Upper lobe of right lung (tissue), 1 donor: ENCODE data around the gene CS. TPM values are rescaled to one million over a fixed set of nuclear protein-coding genes. Genes with fewer than 3 reads are reported as not detected.
"Not testable (repeated sequence)": the region's sequence is repeated elsewhere in the genome, so short reads cannot be mapped to it uniquely, and the experiment has no call there.

Experiments used
- ATAC-seq: fragments of 200-7000 bp; cut with Tn5 transposase; one replicate; pipeline ENCODE4 v1.9.1; 2020; ENCODE audit warnings: mild to moderate bottlenecking, moderate library complexity
- DNase-seq: peaks from one replicate; pipeline ENCODE4 v3.0.0-alpha.2; 2020
- H3K27ac ChIP-seq: fragments of 200-600 bp; one replicate; pipeline ENCODE4 v1.8.0; 2022
- H3K27me3 ChIP-seq: fragments of 200-600 bp; one replicate; pipeline ENCODE4 v1.8.0; 2022; ENCODE audit warnings: mild to moderate bottlenecking
- H3K36me3 ChIP-seq: fragments of 200-600 bp; one replicate; pipeline ENCODE4 v1.8.0; 2022
- H3K4me1 ChIP-seq: fragments of 200-600 bp; one replicate; pipeline ENCODE4 v1.8.0; 2022
- H3K4me3 ChIP-seq: fragments of 200-600 bp; one replicate; pipeline ENCODE4 v1.8.0; 2022; ENCODE audit warnings: mild to moderate bottlenecking
- H3K9me3 ChIP-seq: fragments of 200-600 bp; one replicate; pipeline ENCODE4 v1.8.0; 2022
- intact Hi-C: fragments of 100-400 bp; cut with DNase I; formaldehyde crosslinking; loops from one replicate; pipeline ENCODE4 v1.11.0; 2022
- total RNA-seq: library from RNA; stranded (reverse); fragmentation: NEBNext Ultra II Directional; extraction: Animal tissue kit (Norgen Biotek cat#: 25700); gene quantifications from one replicate; pipeline ENCODE4 v1.2.1, GENCODE V29; 2021
- TF ChIP-seq, protein P1 (sequence below): fragments of 200-600 bp; IDR thresholded peaks from one replicate; pipeline ENCODE4 v1.8.0; 2022; ENCODE audit warnings: antibody characterized with exemption
- donor health status: DM: no; HTN: yes; CAD: no; lungs with severe emphysema.

The CS gene
- total RNA-seq, 1 donor from 2014 or later = 159 TPM

DNA sequence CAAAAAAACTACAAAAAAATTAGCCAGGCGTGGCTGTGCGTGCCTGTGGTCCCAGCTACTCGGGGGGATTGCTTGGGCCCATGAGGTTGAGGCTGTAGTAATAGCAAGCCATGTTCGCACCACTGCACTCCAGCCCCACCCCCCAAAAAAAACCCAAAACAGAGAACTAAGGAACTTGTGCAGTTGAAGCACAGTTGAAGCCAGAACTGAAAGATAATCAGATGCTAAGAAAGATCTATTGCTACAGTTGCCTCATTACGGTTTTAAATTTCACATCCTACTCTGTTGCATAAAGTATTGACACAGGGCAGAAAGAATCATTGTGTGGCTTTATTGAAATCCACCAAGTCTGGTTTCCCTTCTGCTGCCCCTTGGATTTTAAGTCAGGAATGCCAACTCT, 3.8 kb downstream of the CS start:
- peaks cover 44% of the 10 kb centered on the region for H3K4me1 ChIP-seq
- no peak overlapping the region for H3K27ac ChIP-seq
- DNase-seq (peak; percentile 23), ATAC-seq (no peak)
- no peaks in the 10 kb centered on the region for H3K27me3 ChIP-seq
- no peak overlapping the region for H3K4me3 ChIP-seq
- H3K9me3 ChIP-seq = no peaks in the 10 kb centered on the region
- intact Hi-C loops = no loop called here
- TF ChIP-seq, protein P1, sequence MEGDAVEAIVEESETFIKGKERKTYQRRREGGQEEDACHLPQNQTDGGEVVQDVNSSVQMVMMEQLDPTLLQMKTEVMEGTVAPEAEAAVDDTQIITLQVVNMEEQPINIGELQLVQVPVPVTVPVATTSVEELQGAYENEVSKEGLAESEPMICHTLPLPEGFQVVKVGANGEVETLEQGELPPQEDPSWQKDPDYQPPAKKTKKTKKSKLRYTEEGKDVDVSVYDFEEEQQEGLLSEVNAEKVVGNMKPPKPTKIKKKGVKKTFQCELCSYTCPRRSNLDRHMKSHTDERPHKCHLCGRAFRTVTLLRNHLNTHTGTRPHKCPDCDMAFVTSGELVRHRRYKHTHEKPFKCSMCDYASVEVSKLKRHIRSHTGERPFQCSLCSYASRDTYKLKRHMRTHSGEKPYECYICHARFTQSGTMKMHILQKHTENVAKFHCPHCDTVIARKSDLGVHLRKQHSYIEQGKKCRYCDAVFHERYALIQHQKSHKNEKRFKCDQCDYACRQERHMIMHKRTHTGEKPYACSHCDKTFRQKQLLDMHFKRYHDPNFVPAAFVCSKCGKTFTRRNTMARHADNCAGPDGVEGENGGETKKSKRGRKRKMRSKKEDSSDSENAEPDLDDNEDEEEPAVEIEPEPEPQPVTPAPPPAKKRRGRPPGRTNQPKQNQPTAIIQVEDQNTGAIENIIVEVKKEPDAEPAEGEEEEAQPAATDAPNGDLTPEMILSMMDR = no peak
- H3K36me3 ChIP-seq = peaks cover 28% of the 10 kb centered on the region

DNA sequence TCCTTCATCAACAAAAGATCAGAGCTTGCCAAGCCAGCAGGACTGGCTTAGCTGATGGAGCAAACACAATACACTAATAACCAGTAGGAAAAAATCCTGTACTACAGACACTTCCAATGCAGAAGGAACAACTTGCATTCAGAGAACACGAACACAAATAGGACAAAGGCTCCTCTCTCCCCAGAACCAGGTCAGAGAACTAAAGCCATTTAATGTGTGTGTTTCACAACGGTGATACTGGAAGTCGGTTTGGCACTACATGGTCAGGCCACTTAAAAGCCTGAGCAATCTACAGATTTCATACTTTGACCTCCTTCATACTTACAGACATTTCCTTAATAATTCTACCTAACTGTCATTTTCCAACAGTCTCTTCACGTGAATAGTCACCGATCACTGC, 6.3 kb downstream of the CS start:
- peaks cover 38% of the 10 kb centered on the region for H3K4me1 ChIP-seq
- H3K27me3 ChIP-seq = no peaks in the 10 kb centered on the region
- no peak overlapping the region for H3K27ac ChIP-seq
- TF ChIP-seq, protein P1 = no peak
- DNase-seq (no peak), ATAC-seq (no peak)
- no peaks in the 10 kb centered on the region for H3K9me3 ChIP-seq
- H3K4me3 ChIP-seq = no peak overlapping the region
- H3K36me3 ChIP-seq = peaks cover 42% of the 10 kb centered on the region
- intact Hi-C loops = no loop called here

DNA sequence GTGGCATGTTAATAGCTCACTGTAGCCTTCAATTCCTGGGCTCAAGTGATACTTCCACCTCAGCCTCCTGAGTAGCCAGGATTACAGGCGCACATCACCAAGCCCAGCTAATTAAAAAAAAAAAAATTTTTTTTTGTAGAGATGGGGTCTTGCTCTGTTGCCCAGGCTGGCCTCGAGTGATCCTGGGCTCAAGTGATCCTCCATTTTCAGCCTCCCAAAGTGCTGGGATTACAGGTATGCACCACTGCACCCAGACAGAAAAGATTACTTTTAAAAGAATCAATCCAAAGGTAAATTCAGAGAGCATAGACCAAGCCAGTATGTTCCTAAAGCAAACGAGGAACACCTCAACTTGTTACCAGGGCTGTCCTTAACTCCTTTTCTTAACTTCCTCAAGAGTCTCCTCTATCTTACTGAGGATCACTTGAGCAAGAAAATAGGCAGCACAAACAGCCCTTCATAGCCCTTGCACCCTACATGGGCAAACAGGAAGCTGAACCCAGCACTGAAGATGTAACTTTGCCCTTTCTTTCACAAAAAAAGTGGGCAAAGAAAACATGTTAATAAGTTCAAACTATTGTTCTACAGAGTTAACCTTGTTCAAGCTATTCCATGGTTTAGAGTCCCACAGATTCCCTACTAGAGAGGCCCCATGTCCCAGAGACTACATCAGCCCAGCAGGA, 11.3 kb downstream of the CS start:
- no peaks in the 10 kb centered on the region for H3K9me3 ChIP-seq
- H3K27me3 ChIP-seq = no peaks in the 10 kb centered on the region
- TF ChIP-seq, protein P1 = no peak
- no peak overlapping the region for H3K4me3 ChIP-seq
- ATAC-seq = peak; percentile 83
- intact Hi-C loops = no loop called here
- H3K4me1 ChIP-seq = peaks cover 32% of the 10 kb centered on the region
- no peak for DNase-seq
- H3K27ac ChIP-seq = no peak overlapping the region
- peaks cover 39% of the 10 kb centered on the region for H3K36me3 ChIP-seq

DNA sequence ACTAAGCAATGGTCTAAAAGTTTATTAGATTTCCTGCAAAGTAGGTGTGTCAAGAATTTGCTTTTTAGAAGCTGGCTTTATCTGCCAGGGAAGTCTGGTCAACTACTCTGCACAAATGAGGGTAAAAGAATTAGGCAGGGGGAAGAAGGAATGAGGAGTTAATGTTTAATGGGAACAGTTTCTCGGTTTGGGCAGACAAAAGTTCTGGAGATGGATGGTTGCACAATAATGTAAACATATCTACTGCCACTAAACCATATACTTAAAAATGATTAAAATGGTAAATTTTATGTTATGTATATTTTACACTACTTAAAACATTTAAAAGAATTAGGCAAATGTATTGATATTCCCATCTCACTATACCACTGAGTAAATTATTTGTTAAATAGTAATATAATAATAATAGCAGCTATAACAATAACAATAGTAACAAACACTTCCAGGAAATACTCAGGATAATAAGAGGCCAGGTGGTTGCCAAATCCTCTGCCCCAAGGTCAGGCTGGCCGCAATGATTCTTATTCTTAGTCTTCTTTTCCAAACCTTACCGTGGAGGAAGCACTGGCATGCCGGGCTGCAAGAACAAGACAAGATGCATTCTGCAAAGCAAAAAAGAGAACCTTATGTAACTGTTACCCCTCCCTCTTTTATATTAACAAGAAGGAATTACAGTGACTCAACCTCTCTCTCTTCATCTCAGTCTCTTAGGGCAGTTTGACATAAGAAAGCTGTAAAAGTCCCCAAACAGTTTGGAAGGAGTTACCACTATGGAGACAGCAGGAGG, 13.9 kb downstream of the CS start:
- DNase-seq = no peak
- Histone ChIP-seq H3K4me1 (peaks cover 23% of the 10 kb centered on the region), H3K27me3 (no peaks in the 10 kb centered on the region), H3K27ac (peak overlapping the region; percentile 0), H3K36me3 (peaks cover 60% of the 10 kb centered on the region), H3K4me3 (no peak overlapping the region), H3K9me3 (no peaks in the 10 kb centered on the region)
- peak; percentile 28 for ATAC-seq
- intact Hi-C loops = no loop called here
- TF ChIP-seq, protein P1 = no peak

DNA sequence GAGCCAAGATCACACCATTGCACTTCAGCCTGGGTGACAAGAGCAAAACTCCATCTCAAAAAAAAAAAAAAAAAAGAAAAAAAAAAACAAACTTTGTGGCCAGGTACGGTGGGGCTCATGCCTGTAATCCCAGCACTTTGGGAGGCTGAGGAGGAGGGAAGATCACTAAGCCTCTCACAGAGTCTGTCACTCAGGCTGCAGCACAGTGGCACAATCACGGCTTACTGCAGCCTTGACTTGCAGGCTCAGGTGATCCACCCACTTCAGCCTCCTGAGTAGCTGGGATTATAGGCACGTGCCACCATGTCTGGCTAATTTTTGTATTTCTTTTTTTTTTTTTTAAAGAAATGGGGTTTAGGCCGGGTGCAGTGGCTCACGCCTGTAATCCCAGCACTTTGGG, 15.9 kb downstream of the CS start:
- peaks cover 65% of the 10 kb centered on the region for H3K36me3 ChIP-seq
- H3K4me1 ChIP-seq = peaks cover 21% of the 10 kb centered on the region
- ATAC-seq, intact Hi-C loops, H3K9me3 ChIP-seq, H3K27ac ChIP-seq, H3K27me3 ChIP-seq, DNase-seq, H3K4me3 ChIP-seq: not testable (repeated sequence)

DNA sequence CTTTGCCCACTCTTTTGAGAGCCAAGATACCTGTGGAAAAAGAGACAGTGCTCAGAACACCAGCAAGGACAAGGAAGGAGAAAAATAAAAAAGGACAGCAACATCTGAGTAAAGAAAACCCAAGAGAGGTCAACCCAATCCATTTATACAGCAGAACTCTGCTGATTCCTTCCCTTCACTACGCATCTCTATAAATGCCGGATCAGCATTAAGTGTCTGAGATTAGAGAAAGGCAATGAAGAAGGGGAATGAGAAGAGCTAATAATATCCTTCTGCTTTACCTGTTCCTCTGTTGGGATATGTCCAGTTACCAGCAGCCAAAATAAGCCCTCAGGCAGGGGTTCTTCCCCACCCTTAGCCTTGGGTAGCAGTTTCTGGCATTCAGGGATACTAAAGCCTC, 17.6 kb downstream of the CS start:
- intact Hi-C loops = no loop called here
- H3K36me3 ChIP-seq = peaks cover 82% of the 10 kb centered on the region

More for the DNA sequence above, 17.6 kb downstream of the CS start:
- H3K4me3 ChIP-seq = no peak overlapping the region
- DNase-seq (no peak), ATAC-seq (no peak)
- H3K9me3 ChIP-seq = no peaks in the 10 kb centered on the region
- H3K27ac ChIP-seq = no peak overlapping the region
- peaks cover 11% of the 10 kb centered on the region for H3K4me1 ChIP-seq
- TF ChIP-seq, protein P1 = no peak
- no peaks in the 10 kb centered on the region for H3K27me3 ChIP-seq
